Thyroid gland (tissue), 4 donors: ENCODE data around the gene FZR1. TPM values are rescaled to one million over a fixed set of nuclear protein-coding genes. Genes with fewer than 3 reads are reported as not detected.

Experiments
- DNase-seq, 2 donors: peaks; one replicate each; pipeline ENCODE4 v3.0.0-alpha.2; 2019
- H3K27ac ChIP-seq, 3 donors: fragments of 200-600 bp; sonication (generic); 1 replicate in 2 of 3; 2 replicates in 1 of 3; pipeline ENCODE4 v1.5.1; 2016 to 2019; ENCODE audit warnings: mild to moderate bottlenecking in 1 of 3, moderate library complexity in 1 of 3
- H3K27me3 ChIP-seq: fragments of 200-600 bp; sonication (generic); one replicate; pipeline ENCODE4 v1.5.1; 2019
- H3K36me3 ChIP-seq, 2 donors: fragments of 200-600 bp; sonication (generic); one replicate each; pipeline ENCODE4 v1.5.1; 2016 to 2019
- H3K4me1 ChIP-seq, 2 donors: fragments of 200-600 bp; sonication (generic); one replicate each; pipeline ENCODE4 v1.5.1; 2017 to 2019
- H3K4me3 ChIP-seq, 3 donors: fragments of 200-600 bp; sonication (generic); replicated peaks in 1 of 3; 1 replicate in 2 of 3; 2 replicates in 1 of 3; pipeline ENCODE4 v1.5.1; 2016; ENCODE audit warnings: mild to moderate bottlenecking in 1 of 3
- H3K9me3 ChIP-seq: fragments of 200-600 bp; sonication (generic); one replicate; pipeline ENCODE4 v1.5.1; 2017
- POLR2A ChIP-seq, 2 donors: fragments of 450-650 bp; IDR thresholded peaks; one replicate each; pipeline ENCODE4 v1.6.1; 2017; ENCODE audit warnings: antibody characterized with exemption in 2 of 2, mild to moderate bottlenecking in 2 of 2, moderate library complexity in 1 of 2
- WGBS, 2 donors: methylation state at CpG; one replicate each; pipeline ENCODE4 v1.1.5; 2017; 5-methylcytosine and 5-hydroxymethylcytosine counted together
- intact Hi-C: fragments of 100-400 bp; cut with DNase I; formaldehyde crosslinking; loops from one replicate; pipeline ENCODE4 v1.15.1; 2023
- total RNA-seq, 4 donors: library from RNA; depleted of rRNA; stranded (reverse); fragments of >200 nt; gene quantifications; one replicate each; pipeline ENCODE4 v1.2.3, GENCODE V29; 2016
- TF ChIP-seq, protein P1 (sequence below), 6 experiments: fragments of 200-600 bp in 3 of 6; fragments of 450-650 bp in 3 of 6; sonication (generic) in 3 of 6; IDR thresholded peaks; one replicate each; pipeline ENCODE4 v1.5.1; 2016 to 2019; ENCODE audit warnings: antibody characterized with exemption in 6 of 6, mild to moderate bottlenecking in 2 of 6, inconsistent platforms in 1 of 6, moderate library complexity in 1 of 6

The FZR1 gene
- total RNA-seq, 4 donors from 2014 or later = 28.6 to 56.0 (median 36.1) TPM

DNA sequence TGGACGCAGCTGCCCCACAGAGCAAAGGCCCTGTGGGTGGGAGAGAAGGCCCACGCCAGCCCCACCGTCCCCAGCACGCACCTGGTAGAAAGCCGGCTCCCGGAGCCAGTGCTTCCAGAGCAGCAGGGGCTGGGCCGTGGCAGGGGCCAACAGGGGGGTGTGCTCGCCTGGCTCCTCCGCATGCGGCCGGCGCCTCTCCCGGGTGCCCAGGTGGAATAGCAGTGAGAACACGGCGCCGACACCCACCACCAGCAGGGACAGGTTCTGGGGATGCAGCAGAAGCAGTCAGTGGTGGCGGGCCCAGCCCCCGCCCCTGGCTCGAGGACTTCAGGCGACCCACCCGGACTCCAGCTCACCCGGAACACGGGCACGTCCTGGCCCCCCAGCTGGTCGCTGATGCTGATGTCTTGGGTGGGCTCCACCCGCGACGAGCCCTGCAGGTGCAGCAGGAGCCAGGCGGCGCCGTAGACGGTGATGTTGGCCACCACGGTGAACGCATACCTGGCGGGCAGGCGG, 41.7 kb downstream of the FZR1 start:
- TF ChIP-seq POLR2A (IDR thresholded peaks at IDR 0.05) = no peak
- TF ChIP-seq, protein P1, sequence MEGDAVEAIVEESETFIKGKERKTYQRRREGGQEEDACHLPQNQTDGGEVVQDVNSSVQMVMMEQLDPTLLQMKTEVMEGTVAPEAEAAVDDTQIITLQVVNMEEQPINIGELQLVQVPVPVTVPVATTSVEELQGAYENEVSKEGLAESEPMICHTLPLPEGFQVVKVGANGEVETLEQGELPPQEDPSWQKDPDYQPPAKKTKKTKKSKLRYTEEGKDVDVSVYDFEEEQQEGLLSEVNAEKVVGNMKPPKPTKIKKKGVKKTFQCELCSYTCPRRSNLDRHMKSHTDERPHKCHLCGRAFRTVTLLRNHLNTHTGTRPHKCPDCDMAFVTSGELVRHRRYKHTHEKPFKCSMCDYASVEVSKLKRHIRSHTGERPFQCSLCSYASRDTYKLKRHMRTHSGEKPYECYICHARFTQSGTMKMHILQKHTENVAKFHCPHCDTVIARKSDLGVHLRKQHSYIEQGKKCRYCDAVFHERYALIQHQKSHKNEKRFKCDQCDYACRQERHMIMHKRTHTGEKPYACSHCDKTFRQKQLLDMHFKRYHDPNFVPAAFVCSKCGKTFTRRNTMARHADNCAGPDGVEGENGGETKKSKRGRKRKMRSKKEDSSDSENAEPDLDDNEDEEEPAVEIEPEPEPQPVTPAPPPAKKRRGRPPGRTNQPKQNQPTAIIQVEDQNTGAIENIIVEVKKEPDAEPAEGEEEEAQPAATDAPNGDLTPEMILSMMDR (IDR thresholded peaks at IDR 0.05) = peak in 1 of 6 experiments; percentile 1
- DNase-seq = no peak
- H3K4me1 ChIP-seq = no peaks in the 10 kb centered on the region
- intact Hi-C loops = no loop called here
- no peak overlapping the region for H3K4me3 ChIP-seq
- no peaks in the 10 kb centered on the region for H3K36me3 ChIP-seq
- H3K9me3 ChIP-seq = no peaks in the 10 kb centered on the region
- H3K27me3 ChIP-seq = no peaks in the 10 kb centered on the region
- H3K27ac ChIP-seq = no peak overlapping the region
- 91% methylated on average over 32 of the region's 36 CpGs; no CpG with 5 or more reads in 1 of the 2 donors for WGBS, 2 donors

DNA sequence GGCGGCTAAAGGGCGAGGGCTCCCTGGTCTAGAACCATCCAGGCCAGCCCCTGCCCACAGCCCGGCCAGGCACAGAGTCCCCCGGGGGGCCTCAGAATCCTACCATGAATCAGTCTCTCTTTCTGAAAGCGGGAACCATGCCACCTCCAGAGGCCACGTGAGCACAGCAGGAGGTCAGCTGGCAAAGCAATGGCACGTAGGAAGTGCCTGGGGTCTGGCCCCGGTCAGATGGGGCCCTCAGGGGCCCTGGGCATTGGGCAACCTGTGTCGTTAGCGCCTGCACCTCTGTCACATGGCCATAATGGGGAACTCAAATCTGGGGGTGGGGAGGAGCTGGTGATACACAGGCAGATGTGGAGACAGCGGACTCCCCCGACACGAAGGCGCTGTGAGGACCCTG, 42.5 kb downstream of the FZR1 start:
- WGBS, 2 donors = 81 to 88% methylated on average over 9 to 10 of the region's 14 CpGs
- H3K36me3 ChIP-seq = no peaks in the 10 kb centered on the region
- DNase-seq = no peak
- intact Hi-C loops = no loop called here
- no peaks in the 10 kb centered on the region for H3K9me3 ChIP-seq
- H3K4me3 ChIP-seq = no peak overlapping the region
- TF ChIP-seq POLR2A (IDR thresholded peaks at IDR 0.05) = no peak
- TF ChIP-seq, protein P1 (IDR thresholded peaks at IDR 0.05) = no peak
- no peaks in the 10 kb centered on the region for H3K27me3 ChIP-seq
- no peak overlapping the region for H3K27ac ChIP-seq
- no peaks in the 10 kb centered on the region for H3K4me1 ChIP-seq

DNA sequence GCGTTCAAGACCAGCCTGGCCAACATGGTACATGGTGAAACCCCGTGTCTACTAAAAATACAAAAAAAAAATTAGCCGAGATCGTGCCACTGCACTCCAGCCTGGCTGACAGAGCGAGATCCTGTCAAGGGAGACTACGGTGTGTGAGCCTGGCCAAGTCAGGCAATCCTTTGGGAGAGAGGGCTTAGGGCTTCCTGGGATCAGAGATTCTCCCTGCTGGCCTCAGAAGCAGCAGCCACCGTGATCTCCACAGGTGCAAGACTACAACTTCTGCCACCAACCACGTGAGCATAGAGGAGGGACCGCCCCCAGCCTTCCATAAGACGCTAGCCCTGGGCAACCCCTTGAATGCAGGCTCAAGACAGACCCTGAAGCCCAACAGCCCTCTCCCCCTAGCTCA, 43.7 kb downstream of the FZR1 start:
- DNase-seq = no peak
- TF ChIP-seq, protein P1 (IDR thresholded peaks at IDR 0.05) = no peak
- TF ChIP-seq POLR2A (IDR thresholded peaks at IDR 0.05) = no peak
- Histone ChIP-seq H3K36me3 (no peaks in the 10 kb centered on the region), H3K27ac (no peak overlapping the region), H3K27me3 (no peaks in the 10 kb centered on the region), H3K9me3 (no peaks in the 10 kb centered on the region), H3K4me1 (peaks cover 0 to 2% of the 10 kb centered on the region in 2 donors), H3K4me3 (no peak overlapping the region)
- 89% methylated on average over 10 of the region's 10 CpGs for WGBS, 2 donors
- intact Hi-C loops = no loop called here

DNA sequence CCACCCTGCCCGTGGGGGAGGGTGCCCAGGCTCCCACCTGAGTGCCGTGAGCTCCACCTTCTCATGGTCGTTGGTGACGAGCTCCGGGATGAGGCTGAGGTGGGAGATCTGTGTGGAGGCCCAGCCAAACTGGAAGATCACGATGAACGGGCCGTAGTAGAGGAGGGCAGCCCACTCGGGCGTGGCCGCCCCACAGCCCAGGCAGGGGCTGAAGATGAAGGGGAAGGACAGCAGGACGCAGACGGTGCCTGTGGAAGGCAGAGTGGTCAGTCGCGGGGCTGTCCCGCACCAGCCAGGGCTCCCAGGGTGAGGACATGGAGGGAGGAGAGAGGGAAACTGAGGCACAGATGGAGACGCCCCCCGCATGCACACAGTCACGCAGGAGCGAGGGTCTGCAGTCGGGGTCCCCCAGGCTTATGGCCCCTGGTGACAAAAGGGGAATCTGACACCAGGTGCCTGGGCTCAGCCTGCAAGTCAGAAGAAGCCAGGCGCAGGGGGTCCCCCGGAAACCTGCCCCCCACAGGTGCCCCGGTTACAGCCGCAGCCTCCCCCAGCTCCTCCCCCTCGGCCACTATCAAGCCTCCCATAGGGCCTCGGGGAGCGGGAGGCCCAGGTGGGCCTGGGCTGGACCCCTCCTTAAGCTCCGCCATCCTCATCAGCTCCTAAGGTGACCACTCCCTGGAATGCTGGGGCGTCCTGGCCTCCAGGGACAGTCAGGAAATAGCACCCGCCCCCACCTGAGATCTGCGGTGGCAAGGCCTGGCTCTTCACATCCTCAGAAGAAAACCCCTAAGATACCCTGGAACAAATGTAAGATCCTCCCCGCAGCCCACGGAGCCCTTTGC, 45.1 kb downstream of the FZR1 start:
- intact Hi-C loops = no loop called here
- WGBS, 2 donors = 93 to 96% methylated on average over 23 to 26 of the region's 34 CpGs
- H3K27ac ChIP-seq = no peak overlapping the region
- no peaks in the 10 kb centered on the region for H3K27me3 ChIP-seq
- TF ChIP-seq POLR2A (IDR thresholded peaks at IDR 0.05) = no peak
- TF ChIP-seq, protein P1 (IDR thresholded peaks at IDR 0.05) = no peak
- H3K36me3 ChIP-seq = no peaks in the 10 kb centered on the region
- H3K4me1 ChIP-seq = peaks cover under 1 to 14% of the 10 kb centered on the region in 2 donors
- no peak for DNase-seq
- H3K9me3 ChIP-seq = no peaks in the 10 kb centered on the region
- no peak overlapping the region for H3K4me3 ChIP-seq

DNA sequence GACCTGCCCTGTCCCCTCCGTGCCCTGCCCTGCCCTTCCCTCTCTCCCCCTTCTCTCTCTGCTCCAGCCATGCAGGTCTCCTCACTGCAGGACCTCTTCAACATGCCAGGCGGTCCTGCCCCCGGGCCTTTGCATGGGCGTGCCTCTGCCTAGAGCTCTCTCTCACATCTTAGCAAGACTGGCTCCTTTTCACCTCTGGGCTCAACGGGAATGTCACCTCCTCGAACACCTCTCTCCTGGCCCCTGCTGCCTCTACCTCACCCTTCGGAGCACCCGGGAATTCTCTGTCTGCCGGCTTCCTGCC, 45.6 kb downstream of the FZR1 start:
- Histone ChIP-seq H3K27me3 (no peaks in the 10 kb centered on the region), H3K36me3 (no peaks in the 10 kb centered on the region), H3K9me3 (no peaks in the 10 kb centered on the region), H3K27ac (no peak overlapping the region), H3K4me1 (peaks cover 7 to 20% of the 10 kb centered on the region in 2 donors), H3K4me3 (no peak overlapping the region)
- WGBS, 2 donors = 74 to 86% methylated on average over 9 of the region's 9 CpGs
- TF ChIP-seq, protein P1 (IDR thresholded peaks at IDR 0.05) = no peak
- TF ChIP-seq POLR2A (IDR thresholded peaks at IDR 0.05) = no peak
- no peak for DNase-seq
- intact Hi-C loops = no loop called here
